Endodermal cell (in vitro differentiated cells): Measurements from ENCODE around the gene ZNF814. TPM values are rescaled to one million over a fixed set of nuclear protein-coding genes. Genes with fewer than 3 reads are reported as not detected.

Experiments
- DNase-seq: peaks from one replicate; pipeline ENCODE4 v3.0.0-alpha.2; 2017
- H3K27ac ChIP-seq: 2 replicates; pipeline ENCODE4 v1.5.1; 2013; ENCODE audit warnings: mild to moderate bottlenecking, low read depth, low read length, moderate library complexity
- H3K27me3 ChIP-seq: 2 replicates; pipeline ENCODE4 v1.6.1; 2013; ENCODE audit warnings: mild to moderate bottlenecking, low read length, moderate library complexity; ENCODE audit not compliant: insufficient read depth, control insufficient read depth, poor library complexity, severe bottlenecking
- H3K36me3 ChIP-seq: 2 replicates; pipeline ENCODE4 v1.7.0; 2013; ENCODE audit warnings: mild to moderate bottlenecking, low read length, moderate library complexity; ENCODE audit not compliant: control insufficient read depth, insufficient read depth
- H3K4me1 ChIP-seq: one replicate; pipeline ENCODE4 v1.7.0; 2013; ENCODE audit warnings: low read length; ENCODE audit not compliant: control insufficient read depth, insufficient read depth
- H3K4me3 ChIP-seq: 2 replicates; pipeline ENCODE4 v1.5.1; 2013; ENCODE audit warnings: mild to moderate bottlenecking, low read length, moderate library complexity
- H3K9ac ChIP-seq: 2 replicates; pipeline ENCODE4 v1.6.1; 2013; ENCODE audit warnings: mild to moderate bottlenecking, low read length, moderate library complexity; ENCODE audit not compliant: poor library complexity, severe bottlenecking; ENCODE audit errors: extremely low read depth
- H3K9me3 ChIP-seq: 2 replicates; pipeline ENCODE4 v1.6.1; 2013; ENCODE audit warnings: mild to moderate bottlenecking, low read length, moderate library complexity; ENCODE audit not compliant: control insufficient read depth
- H3K27ac Mint-ChIP-seq: 2 replicates; pipeline ENCODE4 v1.8.0; 2020; ENCODE audit warnings: mixed read lengths
- H3K27me3 Mint-ChIP-seq: 2 replicates; pipeline ENCODE4 v1.8.0; 2021; ENCODE audit warnings: mild to moderate bottlenecking, mixed read lengths; ENCODE audit not compliant: insufficient read depth
- H3K36me3 Mint-ChIP-seq: 2 replicates; pipeline ENCODE4 v1.8.0; 2020; ENCODE audit warnings: low read depth, mixed read lengths
- H3K4me1 Mint-ChIP-seq: 2 replicates; pipeline ENCODE4 v1.8.0; 2020; ENCODE audit warnings: mixed read lengths
- H3K4me3 Mint-ChIP-seq: 2 replicates; pipeline ENCODE4 v1.8.0; 2020; ENCODE audit warnings: mild to moderate bottlenecking, moderate library complexity, mixed read lengths
- H3K9me3 Mint-ChIP-seq: 2 replicates; pipeline ENCODE4 v1.8.0; 2020; ENCODE audit warnings: mild to moderate bottlenecking, mixed read lengths
- WGBS, 2 experiments: methylation state at CpG; one replicate each; pipeline versions ENCODE4 v1.1.5 to v1.1.7; 2013; ENCODE audit warnings: missing lambda C conversion rate in 2 of 2, mixed read lengths in 1 of 2; ENCODE audit not compliant: insufficient coverage in 1 of 2, insufficient read length in 1 of 2; 5-methylcytosine and 5-hydroxymethylcytosine counted together
- total RNA-seq, 2 donors: library from RNA; stranded (reverse); fragmentation: NEBNext Ultra II Directional in 1 of 2; extraction: Animal tissue kit (Norgen Biotek cat#: 25700) in 1 of 2; gene quantifications; 2 replicates in 1 of 2; 3 replicates in 1 of 2; pipeline ENCODE4 v1.2.1, GENCODE V29; 2021
- TF ChIP-seq, protein P1 (sequence below): fragments of 200-600 bp; sonication (generic); conservative IDR thresholded peaks from 2 replicates; pipeline ENCODE4 v1.5.0; 2021; ENCODE audit warnings: antibody characterized with exemption, mild to moderate bottlenecking

ZNF814 gene
- total RNA-seq, 2 donors from 2014 or later: 54.7 to 63.0 TPM

- Histone ChIP-seq H3K4me1 (no peaks in the 10 kb centered on the region), H3K4me3 (no peak overlapping the region), H3K9me3 (peaks cover 21% of the 10 kb centered on the region), H3K27ac (no peak overlapping the region), H3K36me3 (peaks cover 49% of the 10 kb centered on the region), H3K27me3 (no peaks in the 10 kb centered on the region), H3K9ac (no peak overlapping the region)
- Mint-ChIP-seq H3K27me3 (no peaks in the 10 kb centered on the region), H3K4me3 (no peak overlapping the region), H3K9me3 (peaks cover 17% of the 10 kb centered on the region), H3K27ac (no peak overlapping the region), H3K4me1 (no peaks in the 10 kb centered on the region), H3K36me3 (peaks cover 68% of the 10 kb centered on the region)
- 92 to 98% methylated on average over 3 of the region's 3 CpGs for WGBS, 2 experiments
- TF ChIP-seq, protein P1, sequence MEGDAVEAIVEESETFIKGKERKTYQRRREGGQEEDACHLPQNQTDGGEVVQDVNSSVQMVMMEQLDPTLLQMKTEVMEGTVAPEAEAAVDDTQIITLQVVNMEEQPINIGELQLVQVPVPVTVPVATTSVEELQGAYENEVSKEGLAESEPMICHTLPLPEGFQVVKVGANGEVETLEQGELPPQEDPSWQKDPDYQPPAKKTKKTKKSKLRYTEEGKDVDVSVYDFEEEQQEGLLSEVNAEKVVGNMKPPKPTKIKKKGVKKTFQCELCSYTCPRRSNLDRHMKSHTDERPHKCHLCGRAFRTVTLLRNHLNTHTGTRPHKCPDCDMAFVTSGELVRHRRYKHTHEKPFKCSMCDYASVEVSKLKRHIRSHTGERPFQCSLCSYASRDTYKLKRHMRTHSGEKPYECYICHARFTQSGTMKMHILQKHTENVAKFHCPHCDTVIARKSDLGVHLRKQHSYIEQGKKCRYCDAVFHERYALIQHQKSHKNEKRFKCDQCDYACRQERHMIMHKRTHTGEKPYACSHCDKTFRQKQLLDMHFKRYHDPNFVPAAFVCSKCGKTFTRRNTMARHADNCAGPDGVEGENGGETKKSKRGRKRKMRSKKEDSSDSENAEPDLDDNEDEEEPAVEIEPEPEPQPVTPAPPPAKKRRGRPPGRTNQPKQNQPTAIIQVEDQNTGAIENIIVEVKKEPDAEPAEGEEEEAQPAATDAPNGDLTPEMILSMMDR: no peak
- no peak for DNase-seq
These were observed 18.6 kb upstream of the ZNF814 start for GRCh38 chr19:57907394-57907793.

DNA sequence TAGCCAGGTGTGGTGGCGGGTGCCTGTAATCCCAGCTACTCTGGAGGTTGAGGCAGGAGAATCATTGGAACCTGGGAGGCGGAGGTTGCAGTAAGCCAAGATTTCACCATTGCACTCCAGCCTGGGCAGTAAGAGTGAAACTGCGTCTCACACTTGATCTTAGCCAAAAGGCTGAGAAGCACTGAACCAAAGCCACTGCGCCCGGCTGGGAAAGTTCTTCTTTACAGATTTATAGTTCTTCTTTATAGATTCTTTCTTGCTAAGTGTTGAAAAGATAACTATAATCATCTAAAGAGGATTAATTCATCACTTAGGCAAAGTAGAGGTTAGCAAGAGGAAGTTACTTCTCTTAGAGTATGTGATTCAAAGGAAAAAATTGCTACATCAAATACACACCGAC lies 16.4 kb upstream of the ZNF814 start:
- no peak for DNase-seq
- Mint-ChIP-seq H3K27ac (no peak overlapping the region), H3K4me3 (no peak overlapping the region), H3K4me1 (no peaks in the 10 kb centered on the region), H3K9me3 (peaks cover 17% of the 10 kb centered on the region), H3K27me3 (no peaks in the 10 kb centered on the region), H3K36me3 (peaks cover 49% of the 10 kb centered on the region)
- 98 to 100% methylated on average over 2 to 4 of the region's 6 CpGs for WGBS, 2 experiments
- Histone ChIP-seq H3K9ac (no peak overlapping the region), H3K9me3 (peaks cover 24% of the 10 kb centered on the region), H3K36me3 (peaks cover 45% of the 10 kb centered on the region), H3K4me1 (no peaks in the 10 kb centered on the region), H3K27ac (no peak overlapping the region), H3K4me3 (no peak overlapping the region), H3K27me3 (no peaks in the 10 kb centered on the region)
- TF ChIP-seq, protein P1: no peak

GRCh38 chr19:57903618-57904184 lies 14.9 kb upstream of the ZNF814 start:
- H3K27ac ChIP-seq: no peak overlapping the region
- Mint-ChIP-seq H3K4me3 (no peak overlapping the region), H3K36me3 (peaks cover 39% of the 10 kb centered on the region), H3K9me3 (peaks cover 12% of the 10 kb centered on the region), H3K27ac (no peak overlapping the region), H3K27me3 (no peaks in the 10 kb centered on the region), H3K4me1 (no peaks in the 10 kb centered on the region)
- H3K9me3 ChIP-seq: peaks cover 24% of the 10 kb centered on the region
- 81 to 84% methylated on average over 7 of the region's 7 CpGs for WGBS, 2 experiments
- H3K27me3 ChIP-seq: no peaks in the 10 kb centered on the region
- TF ChIP-seq, protein P1: no peak
- no peak for DNase-seq
- no peaks in the 10 kb centered on the region for H3K4me1 ChIP-seq
- H3K36me3 ChIP-seq: peaks cover 43% of the 10 kb centered on the region
- H3K9ac ChIP-seq: no peak overlapping the region
- no peak overlapping the region for H3K4me3 ChIP-seq
